Right lobe of liver (tissue), 4 donors: Measurements from ENCODE around the gene EML6.

Source experiments
- CTCF ChIP-seq, 4 donors: fragments of 200-600 bp in 3 of 4; fragments of 450-650 bp in 1 of 4; IDR thresholded peaks; one replicate each; pipeline versions ENCODE4 v1.5.1 to v1.8.0; 2016 to 2022; ENCODE audit warnings: antibody characterized with exemption in 4 of 4, mild to moderate bottlenecking in 2 of 4
- POLR2A ChIP-seq: fragments of 450-650 bp; IDR thresholded peaks from one replicate; pipeline ENCODE4 v1.6.1; 2017; ENCODE audit warnings: antibody characterized with exemption, mild to moderate bottlenecking
- donor health status: DM: no; HTN: no; CAD: no.
- donor health status: DM: no; HTN: no; CAD: no.
- donor health status: DM: no; HTN: yes; CAD: no.

- TF ChIP-seq POLR2A, result no peak
- TF ChIP-seq CTCF (IDR thresholded peaks at IDR 0.05), result no peak
Observed at GRCh38 chr2:55000341-55000740, 276.9 kb downstream of the EML6 start.
